BLaER1 treated with 17β-estradiol and CSF1 and Interleukin-3, amounts not matched to agents 10 nM and 100 nM (cell line): ENCODE data around the gene DPP6.

Source experiments
- H3K27ac ChIP-seq, 11 experiments: shearing (Covaris generic); formaldehyde crosslinking; 2 replicates each; pipeline ENCODE4 v1.8.1; 2022
- H3K27me3 ChIP-seq, 11 experiments: shearing (Covaris generic); formaldehyde crosslinking; 2 replicates each; pipeline ENCODE4 v1.8.1; 2022
- H3K36me3 ChIP-seq, 11 experiments: shearing (Covaris generic); formaldehyde crosslinking; 2 replicates each; pipeline ENCODE4 v1.8.1; 2022
- H3K4me1 ChIP-seq, 10 experiments: shearing (Covaris generic); formaldehyde crosslinking; 2 replicates each; pipeline ENCODE4 v1.8.1; 2022
- H3K4me2 ChIP-seq, 11 experiments: shearing (Covaris generic); formaldehyde crosslinking; 2 replicates each; pipeline ENCODE4 v1.8.1; 2022
- H3K4me3 ChIP-seq, 10 experiments: shearing (Covaris generic); formaldehyde crosslinking; 2 replicates each; pipeline ENCODE4 v1.8.1; 2022
- H3K9ac ChIP-seq, 11 experiments: shearing (Covaris generic); formaldehyde crosslinking; 2 replicates each; pipeline ENCODE4 v1.8.1; 2022
- H3K9me3 ChIP-seq, 11 experiments: shearing (Covaris generic); formaldehyde crosslinking; replicated peaks in 1 of 11; 2 replicates each; pipeline ENCODE4 v1.8.1; 2022
- H4K20me1 ChIP-seq, 11 experiments: shearing (Covaris generic); formaldehyde crosslinking; 2 replicates each; pipeline ENCODE4 v1.8.1; 2022
- Cebpa-rat ChIP-seq, 11 experiments: shearing (Covaris generic); IDR thresholded peaks; 2 replicates each; pipeline ENCODE4 v1.8.1; 2022

DPP6 gene

GRCh38 chr7:154167807-154168206, 115.6 kb downstream of the DPP6 start:
- H3K27ac ChIP-seq = no peak overlapping the region
- no peaks in the 10 kb centered on the region for H3K9me3 ChIP-seq
- H3K9ac ChIP-seq = no peak overlapping the region
- H3K4me1 ChIP-seq = peaks cover 0 to 12% (median 4%) of the 10 kb centered on the region in 10 experiments; a peak in 6 of 20 replicates
- no peak overlapping the region for H3K4me2 ChIP-seq
- H3K27me3 ChIP-seq = no peaks in the 10 kb centered on the region
- no peaks in the 10 kb centered on the region for H3K36me3 ChIP-seq
- no peak overlapping the region for H3K4me3 ChIP-seq
- H4K20me1 ChIP-seq = no peaks in the 10 kb centered on the region
- no peak for TF ChIP-seq Cebpa-rat (IDR thresholded peaks at IDR 0.05)

- no peak for TF ChIP-seq Cebpa-rat (IDR thresholded peaks at IDR 0.05)
- Histone ChIP-seq H3K9me3 (no peaks in the 10 kb centered on the region), H3K4me2 (peak overlapping the region in 3 of 11 experiments; percentile 12 to 19 (median 13); a peak in 3 of 22 replicates), H3K9ac (no peak overlapping the region), H3K4me1 (peaks cover 0 to 12% (median 4%) of the 10 kb centered on the region in 10 experiments; a peak in 6 of 20 replicates), H3K4me3 (no peak overlapping the region), H4K20me1 (no peaks in the 10 kb centered on the region), H3K27ac (no peak overlapping the region), H3K27me3 (no peaks in the 10 kb centered on the region), H3K36me3 (no peaks in the 10 kb centered on the region)
Measured at GRCh38 chr7:154171422-154171821, 119.2 kb downstream of the DPP6 start.

- Histone ChIP-seq H4K20me1 (no peaks in the 10 kb centered on the region), H3K36me3 (no peaks in the 10 kb centered on the region), H3K4me1 (peaks cover 0 to 12% (median 4%) of the 10 kb centered on the region in 10 experiments; a peak in 8 of 20 replicates), H3K4me2 (no peak overlapping the region), H3K9me3 (no peaks in the 10 kb centered on the region), H3K27me3 (no peaks in the 10 kb centered on the region), H3K9ac (no peak overlapping the region), H3K4me3 (no peak overlapping the region), H3K27ac (no peak overlapping the region)
- TF ChIP-seq Cebpa-rat (IDR thresholded peaks at IDR 0.05) = no peak
Measured at GRCh38 chr7:154172236-154172635, 120.0 kb downstream of the DPP6 start.

GRCh38 chr7:154177584-154177983, 125.4 kb downstream of the DPP6 start:
- Histone ChIP-seq H3K9me3 (no peaks in the 10 kb centered on the region), H3K9ac (no peak overlapping the region), H3K4me3 (no peak overlapping the region), H3K27ac (no peak overlapping the region), H3K36me3 (no peaks in the 10 kb centered on the region), H3K27me3 (no peaks in the 10 kb centered on the region), H4K20me1 (no peaks in the 10 kb centered on the region), H3K4me2 (peak overlapping the region in 9 of 11 experiments; percentile 11 to 68 (median 53); a peak in 17 of 22 replicates), H3K4me1 (peaks cover 13 to 21% (median 17%) of the 10 kb centered on the region in 10 experiments; a peak in 19 of 20 replicates)
- no peak for TF ChIP-seq Cebpa-rat (IDR thresholded peaks at IDR 0.05)

GRCh38 chr7:154178895-154179294, 126.7 kb downstream of the DPP6 start:
- H3K9me3 ChIP-seq = no peaks in the 10 kb centered on the region
- H3K27me3 ChIP-seq = no peaks in the 10 kb centered on the region
- no peak overlapping the region for H3K9ac ChIP-seq
- peak overlapping the region; percentile 6 to 68 (median 42); a peak in 21 of 22 replicates for H3K4me2 ChIP-seq
- H3K4me1 ChIP-seq = peaks cover 13 to 21% (median 17%) of the 10 kb centered on the region in 10 experiments; a peak in 19 of 20 replicates
- no peaks in the 10 kb centered on the region for H4K20me1 ChIP-seq
- no peaks in the 10 kb centered on the region for H3K36me3 ChIP-seq
- H3K4me3 ChIP-seq = no peak overlapping the region
- TF ChIP-seq Cebpa-rat (IDR thresholded peaks at IDR 0.05) = no peak
- no peak overlapping the region for H3K27ac ChIP-seq

- H3K27me3 ChIP-seq = no peaks in the 10 kb centered on the region
- H3K36me3 ChIP-seq = no peaks in the 10 kb centered on the region
- no peaks in the 10 kb centered on the region for H4K20me1 ChIP-seq
- no peak overlapping the region for H3K4me3 ChIP-seq
- no peak overlapping the region for H3K9ac ChIP-seq
- TF ChIP-seq Cebpa-rat (IDR thresholded peaks at IDR 0.05) = no peak
- no peak overlapping the region for H3K4me2 ChIP-seq
- H3K9me3 ChIP-seq = no peaks in the 10 kb centered on the region
- H3K27ac ChIP-seq = no peak overlapping the region
- H3K4me1 ChIP-seq = peaks cover 5 to 9% (median 6%) of the 10 kb centered on the region in 10 experiments; a peak in 18 of 20 replicates
Measured at GRCh38 chr7:154183482-154183881, 131.3 kb downstream of the DPP6 start.

GRCh38 chr7:154183946-154184345, 131.7 kb downstream of the DPP6 start:
- H3K4me2 ChIP-seq = no peak overlapping the region
- no peak overlapping the region for H3K9ac ChIP-seq
- H4K20me1 ChIP-seq = no peaks in the 10 kb centered on the region
- TF ChIP-seq Cebpa-rat (IDR thresholded peaks at IDR 0.05) = no peak
- no peaks in the 10 kb centered on the region for H3K9me3 ChIP-seq
- H3K36me3 ChIP-seq = no peaks in the 10 kb centered on the region
- H3K4me3 ChIP-seq = no peak overlapping the region
- no peaks in the 10 kb centered on the region for H3K27me3 ChIP-seq
- peaks cover under 1 to 5% (median 1%) of the 10 kb centered on the region in 10 experiments; a peak in 17 of 20 replicates for H3K4me1 ChIP-seq
- no peak overlapping the region for H3K27ac ChIP-seq

GRCh38 chr7:154186811-154187210, 134.6 kb downstream of the DPP6 start:
- Histone ChIP-seq H3K27ac (no peak overlapping the region), H3K4me2 (no peak overlapping the region), H3K36me3 (no peaks in the 10 kb centered on the region), H3K9me3 (no peaks in the 10 kb centered on the region), H3K4me1 (no peaks in the 10 kb centered on the region), H3K9ac (no peak overlapping the region), H3K27me3 (no peaks in the 10 kb centered on the region), H3K4me3 (no peak overlapping the region), H4K20me1 (no peaks in the 10 kb centered on the region)
- TF ChIP-seq Cebpa-rat (IDR thresholded peaks at IDR 0.05) = no peak

- Histone ChIP-seq H3K4me1 (no peaks in the 10 kb centered on the region), H3K27ac (no peak overlapping the region), H3K4me3 (no peak overlapping the region), H3K9ac (no peak overlapping the region), H3K36me3 (no peaks in the 10 kb centered on the region), H3K9me3 (no peaks in the 10 kb centered on the region), H3K4me2 (no peak overlapping the region), H4K20me1 (no peaks in the 10 kb centered on the region), H3K27me3 (no peaks in the 10 kb centered on the region)
- TF ChIP-seq Cebpa-rat (IDR thresholded peaks at IDR 0.05) = no peak
Measured at GRCh38 chr7:154188330-154188729, 136.1 kb downstream of the DPP6 start.

GRCh38 chr7:154195266-154195665, 143.1 kb downstream of the DPP6 start:
- Histone ChIP-seq H3K27me3 (no peaks in the 10 kb centered on the region), H3K9me3 (no peaks in the 10 kb centered on the region), H4K20me1 (no peaks in the 10 kb centered on the region), H3K27ac (no peak overlapping the region), H3K9ac (no peak overlapping the region), H3K36me3 (no peaks in the 10 kb centered on the region), H3K4me2 (no peak overlapping the region), H3K4me3 (no peak overlapping the region), H3K4me1 (no peaks in the 10 kb centered on the region; a peak in 2 of 20 replicates)
- TF ChIP-seq Cebpa-rat (IDR thresholded peaks at IDR 0.05) = no peak
